Erythroblast (primary cell): ENCODE measurements around the gene CRYBA1.

Experiments
- GATA1 ChIP-seq: IDR thresholded peaks from 2 replicates; pipeline ENCODE4 v1.6.1; 2011; ENCODE audit warnings: low read depth, mild to moderate bottlenecking, control low read depth, low read length, moderate library complexity
- POLR2A ChIP-seq: IDR thresholded peaks from 2 replicates; pipeline ENCODE4 v1.6.1; 2011; ENCODE audit warnings: mild to moderate bottlenecking, low read length

DNA sequence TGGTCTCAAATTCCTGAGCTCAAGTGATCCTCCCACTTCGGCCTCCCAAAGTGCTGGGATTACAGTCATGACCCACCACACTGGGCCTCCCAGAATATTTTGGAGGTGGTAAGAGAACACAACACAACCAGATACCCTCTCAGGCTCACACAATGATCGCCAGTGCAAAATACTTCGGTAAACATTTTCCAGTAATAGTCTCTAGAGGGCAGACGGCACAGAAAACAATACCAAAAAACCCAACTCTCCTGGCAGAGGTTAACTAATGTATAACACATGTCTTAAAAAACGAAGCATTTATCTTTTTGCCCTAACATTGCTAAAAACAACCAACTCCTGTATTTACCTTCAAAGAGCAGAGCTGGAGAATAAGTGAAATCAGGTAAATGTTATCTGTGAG is 36.8 kb downstream of the CRYBA1 start:
- TF ChIP-seq POLR2A (no peak), GATA1 (no peak)
